Mesendoderm (in vitro differentiated cells): ENCODE data around the gene CALN1.

Experiments
- DNase-seq: peaks from one replicate; pipeline ENCODE4 v3.0.0; 2013
- H2AK5ac ChIP-seq: 2 replicates; pipeline ENCODE4 v1.6.1; 2013; ENCODE audit warnings: low read length, inconsistent platforms
- H2BK120ac ChIP-seq: 2 replicates; pipeline ENCODE4 v1.6.1; 2013; ENCODE audit warnings: low read depth, mild to moderate bottlenecking, low read length, moderate library complexity, mixed read lengths
- H2BK15ac ChIP-seq: replicated peaks from 2 replicates; pipeline ENCODE4 v1.6.1; 2013; ENCODE audit warnings: low read depth, mild to moderate bottlenecking, moderate library complexity
- H2BK5ac ChIP-seq: 2 replicates; pipeline ENCODE4 v1.6.1; 2013; ENCODE audit warnings: low read length, inconsistent platforms
- H3K18ac ChIP-seq: 2 replicates; pipeline ENCODE4 v1.6.1; 2013; ENCODE audit warnings: mild to moderate bottlenecking, low read length, mixed read lengths
- H3K23ac ChIP-seq: one replicate; pipeline ENCODE4 v1.6.1; 2013; ENCODE audit warnings: low read length
- H3K27ac ChIP-seq: 2 replicates; pipeline ENCODE4 v1.5.1; 2013; ENCODE audit warnings: low read depth, mild to moderate bottlenecking, inconsistent platforms, low read length, moderate library complexity
- H3K27me3 ChIP-seq: 2 replicates; pipeline ENCODE4 v1.6.1; 2013; ENCODE audit warnings: low read length, control low read depth, mild to moderate bottlenecking, inconsistent platforms; ENCODE audit not compliant: insufficient read depth, poor library complexity
- H3K36me3 ChIP-seq: 2 replicates; pipeline ENCODE4 v1.6.1; 2013; ENCODE audit warnings: low read length, inconsistent platforms; ENCODE audit not compliant: control insufficient read depth, insufficient read depth
- H3K4ac ChIP-seq: one replicate; pipeline ENCODE4 v1.6.1; 2013; ENCODE audit warnings: low read depth, mild to moderate bottlenecking, low read length, moderate library complexity
- H3K4me1 ChIP-seq: 2 replicates; pipeline ENCODE4 v1.6.1; 2013; ENCODE audit warnings: low read depth, low read length, inconsistent platforms; ENCODE audit not compliant: control insufficient read depth
- H3K4me2 ChIP-seq: 2 replicates; pipeline ENCODE4 v1.6.1; 2013; ENCODE audit warnings: low read length
- H3K4me3 ChIP-seq: 2 replicates; pipeline ENCODE4 v1.5.1; 2013; ENCODE audit warnings: mild to moderate bottlenecking, low read length
- H3K56ac ChIP-seq: one replicate; pipeline ENCODE4 v1.6.1; 2013; ENCODE audit warnings: low read length
- H3K79me1 ChIP-seq: 2 replicates; pipeline ENCODE4 v1.6.1; 2013; ENCODE audit warnings: low read length, inconsistent platforms
- H3K79me2 ChIP-seq: 2 replicates; pipeline ENCODE4 v1.6.1; 2013; ENCODE audit warnings: mild to moderate bottlenecking, low read length; ENCODE audit not compliant: control insufficient read depth, insufficient read depth
- H3K9ac ChIP-seq: 2 replicates; pipeline ENCODE4 v1.6.1; 2013; ENCODE audit warnings: low read length, inconsistent platforms
- H4K5ac ChIP-seq: one replicate; pipeline ENCODE4 v1.6.1; 2013; ENCODE audit warnings: low read length
- H4K8ac ChIP-seq: one replicate; pipeline ENCODE4 v1.6.1; 2013; ENCODE audit warnings: low read depth, mild to moderate bottlenecking, control low read depth, low read length, moderate library complexity
- WGBS: extraction: QIAGEN DNeasy Blood & Tissue Kit; methylation state at CpG from one replicate; pipeline ENCODE4 v1.1.7; 2013; ENCODE audit warnings: low lambda C conversion rate, missing lambda C conversion rate; ENCODE audit not compliant: insufficient coverage; ENCODE audit errors: extremely low coverage; 5-methylcytosine and 5-hydroxymethylcytosine counted together

CALN1 gene

GRCh38 chr7:71970725-71971124, 441.4 kb downstream of the CALN1 start:
- no peak overlapping the region for H4K5ac ChIP-seq
- H3K79me1 ChIP-seq = no peaks in the 10 kb centered on the region
- H3K56ac ChIP-seq = no peak overlapping the region
- H3K27ac ChIP-seq = no peak overlapping the region
- no peaks in the 10 kb centered on the region for H3K79me2 ChIP-seq
- H3K27me3 ChIP-seq = no peaks in the 10 kb centered on the region
- H3K18ac ChIP-seq = no peak overlapping the region
- H2AK5ac ChIP-seq = no peak overlapping the region
- H3K4me3 ChIP-seq = no peak overlapping the region
- no CpG with 5 or more reads among the region's 3 CpGs for WGBS
- H3K4me1 ChIP-seq = no peaks in the 10 kb centered on the region
- no peak overlapping the region for H3K4me2 ChIP-seq
- no peak overlapping the region for H2BK5ac ChIP-seq
- H3K36me3 ChIP-seq = no peaks in the 10 kb centered on the region
- no peak overlapping the region for H3K9ac ChIP-seq
- no peak overlapping the region for H2BK15ac ChIP-seq
- no peak overlapping the region for H3K4ac ChIP-seq
- H3K23ac ChIP-seq = no peak overlapping the region
- no peak overlapping the region for H2BK120ac ChIP-seq
- DNase-seq = no peak
- no peak overlapping the region for H4K8ac ChIP-seq

- Histone ChIP-seq H3K4me3 (no peak overlapping the region), H2AK5ac (no peak overlapping the region)
- no CpG with 5 or more reads among the region's 3 CpGs for WGBS
These were observed 449.5 kb downstream of the CALN1 start for GRCh38 chr7:71962636-71963035.

DNA sequence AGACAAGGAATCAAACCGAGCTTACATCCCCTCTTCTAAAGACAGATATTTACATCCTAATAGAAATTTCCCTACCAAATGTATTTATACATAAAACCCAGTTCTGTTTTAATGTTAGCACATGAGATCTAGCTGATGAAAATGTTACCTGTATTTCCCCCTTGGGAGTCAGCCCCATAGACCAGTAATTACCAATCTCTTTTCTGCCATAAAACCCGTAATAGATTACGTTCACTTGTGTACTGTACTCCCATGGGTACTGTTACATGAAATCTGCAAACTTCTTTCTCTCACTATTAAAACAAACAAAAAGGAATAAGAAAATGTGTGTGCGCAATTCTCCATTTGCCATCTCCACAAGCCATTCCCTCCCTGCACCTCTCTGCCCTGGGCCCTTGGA, 450.9 kb downstream of the CALN1 start:
- no peak overlapping the region for H4K8ac ChIP-seq
- H3K18ac ChIP-seq = no peak overlapping the region
- no peaks in the 10 kb centered on the region for H3K4me1 ChIP-seq
- no peak overlapping the region for H3K9ac ChIP-seq
- H3K4ac ChIP-seq = no peak overlapping the region
- no peak overlapping the region for H3K56ac ChIP-seq
- H4K5ac ChIP-seq = no peak overlapping the region
- no peak overlapping the region for H3K4me3 ChIP-seq
- no peaks in the 10 kb centered on the region for H3K36me3 ChIP-seq
- no peak overlapping the region for H2BK120ac ChIP-seq
- H3K79me2 ChIP-seq = no peaks in the 10 kb centered on the region
- no peak overlapping the region for H3K27ac ChIP-seq
- H3K4me2 ChIP-seq = no peak overlapping the region
- H2AK5ac ChIP-seq = no peak overlapping the region
- no CpG with 5 or more reads among the region's 4 CpGs for WGBS
- H2BK5ac ChIP-seq = no peak overlapping the region
- no peak for DNase-seq
- no peak overlapping the region for H3K23ac ChIP-seq
- H3K79me1 ChIP-seq = no peaks in the 10 kb centered on the region
- H3K27me3 ChIP-seq = no peaks in the 10 kb centered on the region
- no peak overlapping the region for H2BK15ac ChIP-seq

More at GRCh38 chr7:71962636-71963035, 449.5 kb downstream of the CALN1 start:
- no peak for DNase-seq
- Histone ChIP-seq H2BK120ac (no peak overlapping the region), H3K23ac (no peak overlapping the region), H3K27me3 (no peaks in the 10 kb centered on the region), H4K5ac (no peak overlapping the region), H3K4me2 (no peak overlapping the region), H3K79me2 (no peaks in the 10 kb centered on the region), H3K4me1 (no peaks in the 10 kb centered on the region), H3K9ac (no peak overlapping the region), H3K4ac (no peak overlapping the region), H2BK15ac (no peak overlapping the region), H3K27ac (no peak overlapping the region), H3K18ac (no peak overlapping the region), H4K8ac (no peak overlapping the region), H2BK5ac (no peak overlapping the region), H3K36me3 (no peaks in the 10 kb centered on the region), H3K79me1 (no peaks in the 10 kb centered on the region), H3K56ac (no peak overlapping the region)

- H3K4me2 ChIP-seq = no peak overlapping the region
- no peaks in the 10 kb centered on the region for H3K79me1 ChIP-seq
- no peak overlapping the region for H4K8ac ChIP-seq
- H3K4me3 ChIP-seq = no peak overlapping the region
- H2BK120ac ChIP-seq = no peak overlapping the region
- no peak overlapping the region for H2BK5ac ChIP-seq
- H3K4ac ChIP-seq = no peak overlapping the region
- peak overlapping the region; percentile 76 for H3K56ac ChIP-seq
- no peaks in the 10 kb centered on the region for H3K79me2 ChIP-seq
- H3K23ac ChIP-seq = peak overlapping the region; percentile 80
- H3K36me3 ChIP-seq = no peaks in the 10 kb centered on the region
- H3K27me3 ChIP-seq = no peaks in the 10 kb centered on the region
- no peak overlapping the region for H4K5ac ChIP-seq
- H2BK15ac ChIP-seq = no peak overlapping the region
- DNase-seq = no peak
- H3K27ac ChIP-seq = no peak overlapping the region
- peak overlapping the region; percentile 38 for H2AK5ac ChIP-seq
- no CpG with 5 or more reads among the region's 17 CpGs for WGBS
- H3K9ac ChIP-seq = no peak overlapping the region
- H3K18ac ChIP-seq = no peak overlapping the region
- peaks cover 4% of the 10 kb centered on the region for H3K4me1 ChIP-seq
These were observed 470.0 kb downstream of the CALN1 start for GRCh38 chr7:71942115-71942514.

DNA sequence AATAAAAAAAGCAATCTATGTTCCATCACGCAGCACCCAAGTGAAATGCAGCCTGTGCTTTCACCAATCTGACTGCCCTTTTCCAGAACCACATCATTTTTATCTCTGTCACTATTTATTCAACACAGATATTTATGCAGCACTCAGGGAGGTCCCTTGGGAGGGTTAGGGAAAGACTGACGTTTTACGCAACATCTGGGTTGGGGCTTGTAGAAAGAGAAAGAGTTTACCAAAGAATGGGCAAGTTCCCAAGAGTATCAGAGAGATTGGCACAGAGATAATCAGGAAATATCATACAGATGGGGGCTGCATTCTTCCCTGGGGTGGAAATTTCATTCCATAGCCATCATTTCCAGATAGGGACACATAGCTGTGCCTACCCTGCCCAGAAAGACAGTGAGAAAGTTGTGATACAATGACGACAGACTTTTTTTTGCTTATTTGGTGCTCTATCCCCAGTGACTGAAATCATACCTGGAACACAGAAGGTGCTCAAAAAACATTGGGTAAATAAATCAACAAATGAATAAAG, 474.2 kb downstream of the CALN1 start:
- no peaks in the 10 kb centered on the region for H3K27me3 ChIP-seq
- no peak overlapping the region for H3K4ac ChIP-seq
- H3K4me2 ChIP-seq = no peak overlapping the region
- H3K23ac ChIP-seq = no peak overlapping the region
- no peaks in the 10 kb centered on the region for H3K79me1 ChIP-seq
- no peak overlapping the region for H4K8ac ChIP-seq
- no CpG with 5 or more reads among the region's 4 CpGs for WGBS
- H2BK15ac ChIP-seq = no peak overlapping the region
- H4K5ac ChIP-seq = no peak overlapping the region
- no peak for DNase-seq
- H2AK5ac ChIP-seq = no peak overlapping the region
- no peak overlapping the region for H3K27ac ChIP-seq
- no peak overlapping the region for H2BK5ac ChIP-seq
- no peak overlapping the region for H3K56ac ChIP-seq
- H3K9ac ChIP-seq = no peak overlapping the region
- no peak overlapping the region for H3K18ac ChIP-seq
- no peak overlapping the region for H3K4me3 ChIP-seq
- peaks cover 4% of the 10 kb centered on the region for H3K4me1 ChIP-seq
- H2BK120ac ChIP-seq = no peak overlapping the region
- no peaks in the 10 kb centered on the region for H3K36me3 ChIP-seq
- no peaks in the 10 kb centered on the region for H3K79me2 ChIP-seq

DNA sequence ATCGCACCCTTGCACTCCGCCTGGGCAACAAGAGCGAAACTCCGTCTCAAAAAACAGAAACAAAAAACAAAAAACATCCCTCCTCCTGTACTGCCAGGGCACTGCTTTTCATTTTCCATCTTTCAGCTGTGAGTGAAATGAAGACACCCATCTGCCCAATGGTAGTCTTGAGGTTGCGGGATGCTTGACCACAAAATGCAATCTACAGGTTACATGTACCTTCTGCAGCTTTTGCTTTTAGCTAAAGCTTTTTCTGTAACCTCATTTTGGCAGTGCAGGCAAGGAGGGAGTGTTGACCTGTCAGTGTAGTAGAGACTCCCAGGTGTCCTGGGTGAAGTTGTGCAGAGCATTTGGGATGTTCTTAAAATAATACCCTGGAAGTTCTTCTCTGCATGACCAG, 476.5 kb downstream of the CALN1 start:
- H3K23ac ChIP-seq = no peak overlapping the region
- H3K36me3 ChIP-seq = no peaks in the 10 kb centered on the region
- H3K4ac ChIP-seq = no peak overlapping the region
- H2AK5ac ChIP-seq = no peak overlapping the region
- no peak for DNase-seq
- no peaks in the 10 kb centered on the region for H3K79me1 ChIP-seq
- H3K79me2 ChIP-seq = no peaks in the 10 kb centered on the region
- WGBS = no CpG with 5 or more reads among the region's 5 CpGs
- H2BK15ac ChIP-seq = no peak overlapping the region
- no peaks in the 10 kb centered on the region for H3K4me1 ChIP-seq
- H4K5ac ChIP-seq = no peak overlapping the region
- no peak overlapping the region for H3K18ac ChIP-seq
- H3K9ac ChIP-seq = no peak overlapping the region
- H2BK120ac ChIP-seq = no peak overlapping the region
- H4K8ac ChIP-seq = no peak overlapping the region
- no peaks in the 10 kb centered on the region for H3K27me3 ChIP-seq
- no peak overlapping the region for H2BK5ac ChIP-seq
- H3K4me2 ChIP-seq = no peak overlapping the region
- no peak overlapping the region for H3K27ac ChIP-seq
- H3K56ac ChIP-seq = no peak overlapping the region
- H3K4me3 ChIP-seq = no peak overlapping the region
